Activated CD8-positive, alpha-beta T cell treated with anti-CD3 and anti-CD28 coated beads for 36 hours (primary cell): ENCODE measurements around the gene KCNQ5. TPM values are rescaled to one million over a fixed set of nuclear protein-coding genes. Genes with fewer than 3 reads are reported as not detected.
"Not testable (repeated sequence)": the region's sequence is repeated elsewhere in the genome, so short reads cannot be mapped to it uniquely, and the experiment has no call there.

Experiments
- ATAC-seq: fragments of 200-7000 bp; cut with Tn5 transposase; one replicate; pipeline ENCODE4 v1.10.0; 2021; ENCODE audit warnings: mild to moderate bottlenecking, moderate library complexity
- CTCF ChIA-PET: fragments of 350-600 bp; sonication (Branson Sonifier 250); formaldehyde crosslinking; loops from one replicate; lab custom pipeline; 2021; ENCODE audit warnings: antibody characterized with exemption; lab: Charles Lee
- POLR2A ChIA-PET: fragments of 350-600 bp; sonication (Branson Sonifier 250); formaldehyde crosslinking; loops from one replicate; lab custom pipeline; 2021; ENCODE audit warnings: antibody characterized with exemption; lab: Charles Lee
- DNase-seq: peaks from one replicate; pipeline ENCODE4 v3.0.0-alpha.2; 2020
- H3K27ac Mint-ChIP-seq: one replicate; pipeline ENCODE4 v1.8.0; 2021; ENCODE audit warnings: mild to moderate bottlenecking, mixed read lengths
- H3K27me3 Mint-ChIP-seq: one replicate; pipeline ENCODE4 v1.8.0; 2021; ENCODE audit warnings: mixed read lengths
- H3K36me3 Mint-ChIP-seq: one replicate; pipeline ENCODE4 v1.8.0; 2021; ENCODE audit warnings: low read depth, mixed read lengths
- H3K4me1 Mint-ChIP-seq: one replicate; pipeline ENCODE4 v1.8.0; 2021; ENCODE audit warnings: low read depth, mixed read lengths
- H3K4me3 Mint-ChIP-seq: one replicate; pipeline ENCODE4 v1.8.0; 2021; ENCODE audit warnings: mild to moderate bottlenecking, moderate library complexity, mixed read lengths
- H3K9me3 Mint-ChIP-seq: one replicate; pipeline ENCODE4 v1.8.0; 2021; ENCODE audit warnings: mixed read lengths
- CTCF ChIP-seq: fragments of 200-600 bp; IDR thresholded peaks from one replicate; pipeline ENCODE4 v1.8.0; 2022; ENCODE audit warnings: antibody characterized with exemption, mild to moderate bottlenecking
- intact Hi-C: fragments of 100-400 bp; cut with micrococcal nuclease; formaldehyde crosslinking; loops from one replicate; pipeline ENCODE4 v1.10.0; 2022
- total RNA-seq, 2 experiments: library from RNA; stranded (reverse); gene quantifications; one replicate each; pipeline ENCODE4 v1.2.3, GENCODE V29; 2021

KCNQ5 gene
- total RNA-seq, 2 experiments from 2014 or later: 14.6 to 14.9 TPM

GRCh38 chr6:72975352-72975752 lies 353.5 kb downstream of the KCNQ5 start:
- no peak for TF ChIP-seq CTCF
- CTCF ChIA-PET: no interaction called here

GRCh38 chr6:72976484-72976883 lies 354.6 kb downstream of the KCNQ5 start:
- intact Hi-C loops: no loop called here
- Mint-ChIP-seq H3K36me3 (peaks cover 18% of the 10 kb centered on the region), H3K4me3 (no peak overlapping the region), H3K27me3 (no peaks in the 10 kb centered on the region), H3K27ac (no peak overlapping the region), H3K9me3 (peaks cover 12% of the 10 kb centered on the region), H3K4me1 (no peaks in the 10 kb centered on the region)
- ChIA-PET POLR2A (no interaction called here), CTCF (no interaction called here)
- ATAC-seq (no peak), DNase-seq (no peak)
- TF ChIP-seq CTCF: no peak

More at GRCh38 chr6:72975352-72975752, 353.5 kb downstream of the KCNQ5 start:
- Mint-ChIP-seq H3K4me3 (no peak overlapping the region), H3K36me3 (peaks cover 15% of the 10 kb centered on the region), H3K27me3 (no peaks in the 10 kb centered on the region), H3K4me1 (no peaks in the 10 kb centered on the region), H3K9me3 (peaks cover 9% of the 10 kb centered on the region), H3K27ac (no peak overlapping the region)
- intact Hi-C loops: no loop called here
- POLR2A ChIA-PET: no interaction called here
- DNase-seq (no peak), ATAC-seq (no peak)

GRCh38 chr6:72977114-72977513 lies 355.2 kb downstream of the KCNQ5 start:
- H3K27me3 Mint-ChIP-seq: no peaks in the 10 kb centered on the region
- CTCF ChIA-PET: no interaction called here

GRCh38 chr6:72978808-72979207 lies 356.9 kb downstream of the KCNQ5 start:
- Mint-ChIP-seq H3K36me3 (peaks cover 23% of the 10 kb centered on the region), H3K9me3 (peaks cover 19% of the 10 kb centered on the region)
- ATAC-seq, POLR2A ChIA-PET, H3K27ac Mint-ChIP-seq, H3K4me3 Mint-ChIP-seq, H3K4me1 Mint-ChIP-seq, CTCF ChIA-PET, intact Hi-C loops, DNase-seq, H3K27me3 Mint-ChIP-seq: not testable (repeated sequence)

More at GRCh38 chr6:72977114-72977513, 355.2 kb downstream of the KCNQ5 start:
- no peak for DNase-seq
- POLR2A ChIA-PET: no interaction called here
- TF ChIP-seq CTCF: no peak
- Mint-ChIP-seq H3K4me3 (no peak overlapping the region), H3K4me1 (no peaks in the 10 kb centered on the region), H3K9me3 (peaks cover 16% of the 10 kb centered on the region), H3K27ac (no peak overlapping the region), H3K36me3 (peaks cover 18% of the 10 kb centered on the region)
- intact Hi-C loops: no loop called here
- ATAC-seq: no peak

GRCh38 chr6:72984189-72984831 lies 362.4 kb downstream of the KCNQ5 start:
- POLR2A ChIA-PET, intact Hi-C loops, ATAC-seq, H3K4me1 Mint-ChIP-seq, H3K27me3 Mint-ChIP-seq, H3K27ac Mint-ChIP-seq, H3K4me3 Mint-ChIP-seq, DNase-seq: not testable (repeated sequence)
- Mint-ChIP-seq H3K9me3 (peaks cover 27% of the 10 kb centered on the region), H3K36me3 (peaks cover 12% of the 10 kb centered on the region)
- CTCF ChIA-PET: interaction anchor here (1.0 kb wide), 1 partner anchor 148 kb away, joined by 3 read pairs; no protein-coding TSS in a partner anchor

GRCh38 chr6:72984981-72985665 lies 363.3 kb downstream of the KCNQ5 start:
- Mint-ChIP-seq H3K4me1 (no peaks in the 10 kb centered on the region), H3K27me3 (no peaks in the 10 kb centered on the region), H3K4me3 (no peak overlapping the region), H3K36me3 (peaks cover 11% of the 10 kb centered on the region), H3K9me3 (peaks cover 27% of the 10 kb centered on the region), H3K27ac (no peak overlapping the region)
- no peak for DNase-seq
- POLR2A ChIA-PET: no interaction called here
- CTCF ChIA-PET: interaction anchor here (1.0 kb wide), 1 partner anchor 148 kb away, joined by 3 read pairs; no protein-coding TSS in a partner anchor
- TF ChIP-seq CTCF: no peak
- intact Hi-C loops: no loop called here
- ATAC-seq: no peak
